Natural killer cell (primary cell): ENCODE results near the gene CD3G. TPM values are rescaled to one million over a fixed set of nuclear protein-coding genes. Genes with fewer than 3 reads are reported as not detected.
A peak's percentile ranks its signal among the peaks of the same experiment; 100 is the strongest.

Experiments used
- ATAC-seq, 3 donors: fragments of 150-1000 bp in 2 of 3; fragments of 200-7000 bp in 1 of 3; cut with Tn5 transposase; 1 replicate in 1 of 3; 2 replicates in 2 of 3; pipeline ENCODE4 v1.10.0; 2021; ENCODE audit warnings: mild to moderate bottlenecking in 2 of 3, moderate library complexity in 2 of 3
- DNase-seq, 2 donors: peaks; one replicate each; pipeline versions ENCODE4 v3.0.0 to v3.0.0-alpha.2; 2013 to 2021; ENCODE audit warnings: mixed read lengths in 1 of 2
- H3K27ac ChIP-seq: one replicate; pipeline ENCODE4 v1.5.1; 2013; ENCODE audit warnings: mild to moderate bottlenecking, low read length
- H3K27me3 ChIP-seq: one replicate; pipeline ENCODE4 v1.6.1; 2013; ENCODE audit warnings: low read length; ENCODE audit not compliant: control insufficient read depth, insufficient read depth
- H3K36me3 ChIP-seq: one replicate; pipeline ENCODE4 v1.6.1; 2013; ENCODE audit warnings: low read length; ENCODE audit not compliant: control insufficient read depth, insufficient read depth
- H3K4me1 ChIP-seq: one replicate; pipeline ENCODE4 v1.6.1; 2013; ENCODE audit warnings: low read length; ENCODE audit not compliant: control insufficient read depth, insufficient read depth
- H3K4me3 ChIP-seq: one replicate; pipeline ENCODE4 v1.5.1; 2013; ENCODE audit warnings: low read length
- H3K9me3 ChIP-seq: one replicate; pipeline ENCODE4 v1.6.1; 2013; ENCODE audit warnings: low read length; ENCODE audit not compliant: control insufficient read depth, insufficient read depth
- H3K27ac Mint-ChIP-seq, 2 donors: one replicate each; pipeline ENCODE4 v1.8.0; 2022; ENCODE audit warnings: mild to moderate bottlenecking in 2 of 2, mixed read lengths in 2 of 2, moderate library complexity in 1 of 2
- H3K27me3 Mint-ChIP-seq, 2 donors: one replicate each; pipeline ENCODE4 v1.8.0; 2022; ENCODE audit warnings: low read depth in 2 of 2, mixed read lengths in 2 of 2
- H3K36me3 Mint-ChIP-seq: one replicate; pipeline ENCODE4 v1.8.0; 2022; ENCODE audit warnings: mixed read lengths
- H3K4me1 Mint-ChIP-seq, 2 donors: one replicate each; pipeline ENCODE4 v1.8.0; 2022; ENCODE audit warnings: mixed read lengths in 2 of 2
- H3K4me3 Mint-ChIP-seq: one replicate; pipeline ENCODE4 v1.8.0; 2022; ENCODE audit warnings: mild to moderate bottlenecking, moderate library complexity, mixed read lengths
- H3K9me3 Mint-ChIP-seq, 2 donors: one replicate each; pipeline ENCODE4 v1.8.0; 2022; ENCODE audit warnings: mixed read lengths in 2 of 2
- CTCF ChIP-seq: fragments of 200-600 bp; IDR thresholded peaks from one replicate; pipeline ENCODE4 v1.8.0; 2022; ENCODE audit warnings: antibody characterized with exemption
- WGBS: methylation state at CpG from one replicate; pipeline ENCODE4 v1.1.7; 2013; ENCODE audit warnings: missing lambda C conversion rate; ENCODE audit not compliant: insufficient coverage; 5-methylcytosine and 5-hydroxymethylcytosine counted together
- intact Hi-C: fragments of 100-400 bp; cut with micrococcal nuclease; formaldehyde crosslinking; loops from one replicate; pipeline ENCODE4 v1.14.2; 2022
- total RNA-seq, 4 donors: library from RNA; stranded (reverse); fragments of 120-200 nt in 1 of 4; gene quantifications; one replicate each; pipeline versions ENCODE4 v1.2.3 to v1.2.4, GENCODE V29; 2013 to 2022

Gene CD3G
- total RNA-seq, 3 donors from 2014 or later (not counting 1 experiment from before 2014, with no cell fraction given) = 7.6 to 52.1 (median 8.2) TPM

- Histone ChIP-seq H3K4me1 (peaks cover 5% of the 10 kb centered on the region), H3K4me3 (no peak overlapping the region), H3K27me3 (no peaks in the 10 kb centered on the region), H3K27ac (no peak overlapping the region), H3K9me3 (no peaks in the 10 kb centered on the region), H3K36me3 (peaks cover 55% of the 10 kb centered on the region)
- Mint-ChIP-seq H3K36me3 (peaks cover 14% of the 10 kb centered on the region), H3K4me3 (no peak overlapping the region), H3K9me3 (no peaks in the 10 kb centered on the region), H3K27me3 (no peaks in the 10 kb centered on the region), H3K4me1 (peaks cover 9 to 12% of the 10 kb centered on the region in 2 donors), H3K27ac (peak overlapping the region; percentile 50 to 55)
- intact Hi-C loops = no loop called here
- no peak for TF ChIP-seq CTCF
- WGBS = 87% methylated on average over 3 of the region's 6 CpGs
- ATAC-seq = no peak
- peak in 1 of 2 donors; percentile 48 for DNase-seq
Measured at GRCh38 chr11:118396097-118396501, 52.0 kb downstream of the CD3G start.

- no peaks in the 10 kb centered on the region for H3K27me3 ChIP-seq
- no peaks in the 10 kb centered on the region for H3K27me3 Mint-ChIP-seq
- H3K4me3 Mint-ChIP-seq = no peak overlapping the region
- H3K9me3 Mint-ChIP-seq = no peaks in the 10 kb centered on the region
- H3K4me1 ChIP-seq = peaks cover 5% of the 10 kb centered on the region
- H3K4me1 Mint-ChIP-seq = peaks cover 23 to 26% of the 10 kb centered on the region in 2 donors
- ATAC-seq (no peak), DNase-seq (peak in 1 of 2 donors; percentile 9)
- no peaks in the 10 kb centered on the region for H3K9me3 ChIP-seq
- no peak overlapping the region for H3K27ac Mint-ChIP-seq
- no peak for TF ChIP-seq CTCF
- intact Hi-C loops = no loop called here
- H3K36me3 Mint-ChIP-seq = peaks cover 14% of the 10 kb centered on the region
- H3K27ac ChIP-seq = no peak overlapping the region
- no peak overlapping the region for H3K4me3 ChIP-seq
- H3K36me3 ChIP-seq = peaks cover 46% of the 10 kb centered on the region
Measured at GRCh38 chr11:118397448-118397847, 53.3 kb downstream of the CD3G start.

- Histone ChIP-seq H3K36me3 (peaks cover 32% of the 10 kb centered on the region), H3K27ac (peak overlapping the region; percentile 68), H3K4me1 (peaks cover 15% of the 10 kb centered on the region), H3K27me3 (no peaks in the 10 kb centered on the region), H3K4me3 (no peak overlapping the region), H3K9me3 (no peaks in the 10 kb centered on the region)
- Mint-ChIP-seq H3K27ac (peak overlapping the region; percentile 99), H3K4me1 (peaks cover 30 to 32% of the 10 kb centered on the region in 2 donors), H3K27me3 (no peaks in the 10 kb centered on the region), H3K4me3 (peak overlapping the region; percentile 37), H3K36me3 (peaks cover 14% of the 10 kb centered on the region), H3K9me3 (no peaks in the 10 kb centered on the region)
- WGBS = 37% methylated on average over 3 of the region's 3 CpGs
- ATAC-seq (peak; percentile 11 to 75 (median 41)), DNase-seq (peak in 1 of 2 donors; percentile 92)
- TF ChIP-seq CTCF = no peak
- intact Hi-C loops = no loop called here
Measured at GRCh38 chr11:118398791-118399559, 54.8 kb downstream of the CD3G start.
